Right forelimb (tissue), 1 donor: ENCODE data around the gene CHI3L1.

Experiments
- DNase-seq: peaks from one replicate; pipeline ENCODE4 v3.0.0-alpha.2; 2018

Gene CHI3L1

DNA sequence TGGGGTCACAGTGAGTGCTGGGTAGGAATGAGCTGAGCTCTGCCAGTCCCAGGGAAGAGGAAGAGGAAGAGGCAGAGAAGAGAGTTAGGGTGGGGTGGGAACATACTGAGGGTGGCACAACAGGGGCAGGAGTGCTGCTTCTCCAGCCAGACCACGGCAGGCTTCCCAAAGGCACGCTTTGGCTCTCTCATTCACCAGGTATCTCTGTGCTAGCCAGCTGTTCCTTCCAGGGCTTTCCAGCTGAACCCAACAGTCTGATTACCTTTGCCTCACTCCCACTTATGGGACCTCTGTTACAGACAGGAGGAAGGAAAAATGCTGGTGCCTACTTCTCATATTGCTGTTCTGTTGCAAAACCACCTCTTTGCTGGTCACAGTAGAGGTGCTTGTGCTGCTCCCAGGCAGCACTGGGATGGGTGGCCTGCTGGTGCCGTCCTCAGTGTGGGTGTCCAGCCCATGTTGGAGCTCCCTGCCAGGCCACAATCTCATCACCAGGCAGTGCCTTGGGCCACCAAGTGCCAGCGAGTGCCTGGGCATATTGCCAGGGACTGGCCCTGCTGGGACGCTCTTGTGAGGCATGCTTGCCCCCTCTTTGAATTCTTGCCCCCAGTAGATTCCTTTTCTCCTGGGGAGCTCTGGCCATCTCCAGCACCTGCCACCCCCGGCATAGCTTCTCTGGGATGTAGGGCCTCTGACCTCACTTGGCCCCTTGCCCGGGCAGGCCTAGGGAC lies 56.8 kb downstream of the CHI3L1 start:
- peak; percentile 48 for DNase-seq
